ENCODE results near the gene TMED3. TPM values are rescaled to one million over a fixed set of nuclear protein-coding genes. Genes with fewer than 3 reads are reported as not detected.

The TMED3 gene
- total RNA-seq, 1 experiment from 2014 or later = 127 TPM

DNA sequence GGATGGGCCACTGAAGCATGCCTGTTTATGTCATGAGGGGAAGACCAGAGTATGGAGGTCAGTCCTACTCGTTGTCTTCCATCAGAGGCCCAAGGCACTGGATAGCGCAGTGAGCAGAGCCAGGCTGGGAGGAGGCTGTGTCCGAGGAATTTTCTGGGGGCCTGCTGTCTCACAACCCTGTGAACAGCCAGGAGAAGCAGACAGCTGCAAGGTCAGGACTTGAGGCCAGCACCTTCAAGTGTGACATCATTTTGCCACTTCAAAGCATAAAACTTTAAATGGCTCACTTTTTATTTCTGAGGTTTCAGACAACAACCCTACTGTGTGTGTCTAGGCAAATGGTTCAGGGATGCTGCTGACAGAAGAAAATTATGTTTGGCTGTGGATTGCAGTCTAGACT lies 47.2 kb downstream of the TMED3 start:
- no peak overlapping the region for H3K27ac Mint-ChIP-seq (ENCODE audit: unreplicated experiment)
- TF ChIP-seq, protein P1, sequence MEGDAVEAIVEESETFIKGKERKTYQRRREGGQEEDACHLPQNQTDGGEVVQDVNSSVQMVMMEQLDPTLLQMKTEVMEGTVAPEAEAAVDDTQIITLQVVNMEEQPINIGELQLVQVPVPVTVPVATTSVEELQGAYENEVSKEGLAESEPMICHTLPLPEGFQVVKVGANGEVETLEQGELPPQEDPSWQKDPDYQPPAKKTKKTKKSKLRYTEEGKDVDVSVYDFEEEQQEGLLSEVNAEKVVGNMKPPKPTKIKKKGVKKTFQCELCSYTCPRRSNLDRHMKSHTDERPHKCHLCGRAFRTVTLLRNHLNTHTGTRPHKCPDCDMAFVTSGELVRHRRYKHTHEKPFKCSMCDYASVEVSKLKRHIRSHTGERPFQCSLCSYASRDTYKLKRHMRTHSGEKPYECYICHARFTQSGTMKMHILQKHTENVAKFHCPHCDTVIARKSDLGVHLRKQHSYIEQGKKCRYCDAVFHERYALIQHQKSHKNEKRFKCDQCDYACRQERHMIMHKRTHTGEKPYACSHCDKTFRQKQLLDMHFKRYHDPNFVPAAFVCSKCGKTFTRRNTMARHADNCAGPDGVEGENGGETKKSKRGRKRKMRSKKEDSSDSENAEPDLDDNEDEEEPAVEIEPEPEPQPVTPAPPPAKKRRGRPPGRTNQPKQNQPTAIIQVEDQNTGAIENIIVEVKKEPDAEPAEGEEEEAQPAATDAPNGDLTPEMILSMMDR (IDR thresholded peaks at IDR 0.05; ENCODE audit: unreplicated experiment) = no peak
- intact Hi-C loops (cut with micrococcal nuclease; ENCODE audit: unreplicated experiment) = no loop called here
- no TSS peak for BruUV-seq (replicated peaks)
- CTCF ChIA-PET = no interaction called here
- H3K36me3 Mint-ChIP-seq (ENCODE audit: insufficient read depth, unreplicated experiment) = no peaks in the 10 kb centered on the region
- DNase-seq = no peak
- H3K4me1 Mint-ChIP-seq (ENCODE audit: low read depth, unreplicated experiment) = no peaks in the 10 kb centered on the region
- H3K27me3 Mint-ChIP-seq (ENCODE audit: unreplicated experiment) = no peaks in the 10 kb centered on the region
- H3K4me3 Mint-ChIP-seq (ENCODE audit: low read depth, unreplicated experiment) = no peak overlapping the region
- H3K9me3 Mint-ChIP-seq (ENCODE audit: low read depth, unreplicated experiment) = no peaks in the 10 kb centered on the region

DNA sequence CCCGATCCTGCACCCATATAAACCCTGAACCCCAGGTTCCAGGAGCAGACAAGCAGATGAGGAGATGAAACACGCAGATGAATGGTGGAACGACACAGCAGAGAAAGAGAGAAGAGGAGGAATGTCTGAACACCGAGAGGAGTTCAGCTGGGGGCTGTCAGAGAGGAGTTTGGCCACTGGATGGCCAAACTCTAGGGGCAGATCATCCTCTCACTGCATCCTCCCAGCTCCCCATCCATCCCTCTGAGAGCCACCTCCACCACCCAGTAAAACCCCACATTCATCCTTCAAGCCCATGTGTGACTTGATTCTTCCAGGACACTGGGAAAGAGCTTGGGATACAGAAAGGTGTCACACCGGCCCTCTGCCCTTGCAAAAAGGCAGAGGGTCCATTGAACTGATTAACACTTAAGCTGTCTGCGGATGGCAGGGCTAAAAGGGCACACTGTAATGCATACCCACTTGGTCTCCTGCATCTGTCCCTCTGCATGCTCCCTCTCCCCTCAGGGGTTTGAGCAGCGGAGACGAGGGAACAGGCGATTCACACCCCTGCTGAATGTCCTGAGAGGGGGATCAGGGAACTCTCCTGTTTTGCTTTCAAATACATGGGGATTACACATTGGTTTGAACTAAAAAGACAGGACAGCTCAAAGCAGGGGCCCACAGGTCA lies 53.8 kb downstream of the TMED3 start:
- intact Hi-C loops (cut with micrococcal nuclease; ENCODE audit: unreplicated experiment) = no loop called here
- Mint-ChIP-seq H3K4me1 (ENCODE audit: low read depth, unreplicated experiment) (no peaks in the 10 kb centered on the region), H3K36me3 (ENCODE audit: insufficient read depth, unreplicated experiment) (no peaks in the 10 kb centered on the region), H3K4me3 (ENCODE audit: low read depth, unreplicated experiment) (no peak overlapping the region), H3K27ac (ENCODE audit: unreplicated experiment) (no peak overlapping the region), H3K27me3 (ENCODE audit: unreplicated experiment) (no peaks in the 10 kb centered on the region), H3K9me3 (ENCODE audit: low read depth, unreplicated experiment) (no peaks in the 10 kb centered on the region)
- DNase-seq = no peak
- no TSS peak for BruUV-seq (replicated peaks)
- CTCF ChIA-PET = interaction anchor here (1.0 to 1.1 kb wide), 2 partner anchors 231 to 489 kb away, joined by 3 to 4 read pairs; no protein-coding TSS in a partner anchor
- TF ChIP-seq, protein P1 (IDR thresholded peaks at IDR 0.05; ENCODE audit: unreplicated experiment) = peak; percentile 14

DNA sequence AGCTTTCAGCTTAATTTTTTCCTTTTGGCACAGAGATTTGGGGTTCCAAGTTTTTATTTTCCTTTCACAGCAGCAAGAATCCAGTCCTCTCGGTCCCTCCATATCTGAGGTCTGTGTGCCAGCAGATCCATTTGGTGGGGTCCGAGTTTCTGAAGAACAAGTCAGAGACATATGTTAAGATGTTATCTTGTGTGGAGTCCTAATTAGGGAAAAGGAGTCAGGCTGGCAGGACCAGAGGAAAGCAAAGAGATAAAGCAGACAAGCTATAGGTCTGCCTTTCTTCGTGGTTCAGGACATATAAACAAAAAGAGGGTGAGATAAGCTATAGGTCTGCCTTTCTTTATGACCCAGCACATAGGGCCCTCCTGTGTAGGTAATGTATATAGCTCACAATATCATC lies 54.9 kb downstream of the TMED3 start:
- Mint-ChIP-seq H3K27me3 (ENCODE audit: unreplicated experiment) (no peaks in the 10 kb centered on the region), H3K27ac (ENCODE audit: unreplicated experiment) (no peak overlapping the region), H3K9me3 (ENCODE audit: low read depth, unreplicated experiment) (no peaks in the 10 kb centered on the region), H3K36me3 (ENCODE audit: insufficient read depth, unreplicated experiment) (no peaks in the 10 kb centered on the region), H3K4me1 (ENCODE audit: low read depth, unreplicated experiment) (no peaks in the 10 kb centered on the region), H3K4me3 (ENCODE audit: low read depth, unreplicated experiment) (no peak overlapping the region)
- intact Hi-C loops (cut with micrococcal nuclease; ENCODE audit: unreplicated experiment) = no loop called here
- no peak for DNase-seq
- TF ChIP-seq, protein P1 (IDR thresholded peaks at IDR 0.05; ENCODE audit: unreplicated experiment) = no peak
- CTCF ChIA-PET = interaction anchor here (0.7 to 1.5 kb wide), 4 partner anchors 15 to 76 kb away, joined by 3 to 4 read pairs (median 3); no protein-coding TSS in a partner anchor
- BruUV-seq (replicated peaks) = no TSS peak

DNA sequence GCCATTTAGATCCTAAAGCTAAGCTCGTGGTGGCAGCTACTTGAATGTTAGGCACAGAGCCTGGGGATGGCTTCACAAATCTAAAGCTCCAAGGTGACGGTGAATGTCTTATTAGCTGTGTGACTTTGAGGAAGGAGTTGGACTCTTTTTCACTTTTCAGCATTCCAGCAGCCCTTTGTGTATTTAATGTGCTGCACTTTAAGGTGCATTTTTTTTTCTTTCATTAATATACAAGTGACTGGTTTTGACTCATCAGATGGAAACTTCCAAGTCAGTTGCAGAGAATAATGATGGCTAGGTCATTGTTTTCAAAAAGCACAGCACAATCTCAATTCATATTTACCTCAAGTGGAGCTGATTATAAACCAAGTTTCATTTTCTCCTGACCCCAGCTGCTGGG lies 55.8 kb downstream of the TMED3 start:
- no TSS peak for BruUV-seq (replicated peaks)
- H3K9me3 Mint-ChIP-seq (ENCODE audit: low read depth, unreplicated experiment) = no peaks in the 10 kb centered on the region
- no peak overlapping the region for H3K4me3 Mint-ChIP-seq (ENCODE audit: low read depth, unreplicated experiment)
- H3K27ac Mint-ChIP-seq (ENCODE audit: unreplicated experiment) = no peak overlapping the region
- no peaks in the 10 kb centered on the region for H3K36me3 Mint-ChIP-seq (ENCODE audit: insufficient read depth, unreplicated experiment)
- H3K27me3 Mint-ChIP-seq (ENCODE audit: unreplicated experiment) = no peaks in the 10 kb centered on the region
- TF ChIP-seq, protein P1 (IDR thresholded peaks at IDR 0.05; ENCODE audit: unreplicated experiment) = no peak
- no peaks in the 10 kb centered on the region for H3K4me1 Mint-ChIP-seq (ENCODE audit: low read depth, unreplicated experiment)
- intact Hi-C loops (cut with micrococcal nuclease; ENCODE audit: unreplicated experiment) = no loop called here
- DNase-seq = no peak
- CTCF ChIA-PET = interaction anchor here (0.5 to 1.5 kb wide), 4 partner anchors 15 to 1220 kb away, joined by 3 to 5 read pairs (median 3); no protein-coding TSS in a partner anchor

Data from Calu3 (cell line).